ENCODE results near the gene MDFI. TPM values are rescaled to one million over a fixed set of nuclear protein-coding genes. Genes with fewer than 3 reads are reported as not detected.
A peak's percentile ranks its signal among the peaks of the same experiment; 100 is the strongest.

The MDFI gene
- total and polyA plus RNA-seq, 4 donors, result 0.13 to 22.3 (median 7.4) TPM

DNA sequence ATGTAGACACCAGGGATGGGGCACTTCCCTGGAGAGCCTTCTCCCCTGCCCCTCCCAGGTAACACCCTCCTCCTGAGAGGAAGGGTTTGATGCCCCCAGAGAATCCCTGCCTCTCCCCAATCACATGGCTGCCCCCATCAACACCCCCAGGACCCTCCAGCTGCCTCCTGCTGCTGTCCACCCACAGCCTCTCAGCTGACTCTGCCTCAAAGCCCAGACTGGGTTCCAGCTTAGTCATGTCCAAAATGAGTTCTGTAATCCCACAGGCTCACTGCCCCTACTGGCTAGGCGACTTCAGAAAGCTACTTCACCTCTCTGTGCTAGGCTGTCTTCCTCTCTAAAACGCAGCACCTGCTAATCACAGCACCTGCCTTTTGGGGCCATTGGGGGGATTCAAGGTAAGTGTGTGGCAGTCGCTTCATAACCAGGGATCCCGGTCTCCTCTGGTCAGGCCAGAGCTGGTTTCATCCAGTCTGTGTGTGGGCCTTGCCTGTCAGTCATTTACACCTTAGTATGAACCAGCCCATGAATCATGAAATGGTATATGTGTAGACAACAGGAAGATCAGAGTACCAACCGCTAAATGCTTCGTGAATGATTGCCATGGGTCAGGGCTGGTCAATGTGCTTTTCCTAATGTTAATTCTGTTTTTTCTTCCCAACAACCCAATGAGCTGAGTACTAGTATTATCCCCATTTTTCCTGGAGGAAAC is 56.7 kb downstream of the MDFI start:
- no peak for ATAC-seq (ENCODE audit: low FRiP score)
- H3K4me1 ChIP-seq (ENCODE audit: control insufficient read depth in 1 of 2, insufficient read depth in 2 of 2, low read length in 2 of 2), result no peaks in the 10 kb centered on the region
- H3K4me3 ChIP-seq (ENCODE audit: low read length in 2 of 2), result no peak overlapping the region

DNA sequence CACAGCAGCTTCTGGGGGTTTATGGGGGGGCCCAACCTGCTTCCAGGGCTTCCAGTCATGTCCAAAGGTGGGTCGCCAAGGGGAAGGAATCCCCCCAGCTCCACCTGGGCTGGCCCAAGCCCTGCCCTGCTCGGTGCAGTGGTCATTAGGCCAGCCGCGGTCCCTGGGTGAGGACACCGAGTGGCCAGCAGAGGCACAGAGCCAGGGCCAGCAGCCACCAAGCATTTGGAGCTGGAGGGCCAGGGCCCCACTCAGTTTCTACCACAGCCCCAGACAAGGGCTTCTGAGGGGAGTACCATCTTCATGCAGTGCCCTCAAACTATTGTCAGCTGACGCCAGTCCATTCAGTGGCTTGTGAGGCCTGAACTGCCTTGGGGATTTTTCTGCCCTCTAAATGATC is 57.6 kb downstream of the MDFI start:
- Histone ChIP-seq H3K27ac (ENCODE audit: low read depth in 1 of 2, low read length in 2 of 2) (no peak overlapping the region), H3K36me3 (ENCODE audit: control insufficient read depth in 1 of 2, insufficient read depth in 2 of 2, low read length in 1 of 2) (no peaks in the 10 kb centered on the region), H3K27me3 (ENCODE audit: control insufficient read depth in 1 of 2, insufficient read depth in 2 of 2, low read length in 1 of 2) (no peaks in the 10 kb centered on the region), H3K4me1 (ENCODE audit: control insufficient read depth in 1 of 2, insufficient read depth in 2 of 2, low read length in 2 of 2) (no peaks in the 10 kb centered on the region), H3K4me3 (ENCODE audit: low read length in 2 of 2) (no peak overlapping the region), H3K9me3 (ENCODE audit: control insufficient read depth, low read length) (no peaks in the 10 kb centered on the region)
- DNase-seq (no peak), ATAC-seq (ENCODE audit: low FRiP score) (no peak)
- intact Hi-C loops (cut with DNase I), result no loop called here
- WGBS, 2 donors, result 87% methylated on average over 6 of the region's 6 CpGs

More for the DNA sequence above, 56.7 kb downstream of the MDFI start:
- Histone ChIP-seq H3K27me3 (ENCODE audit: control insufficient read depth in 1 of 2, insufficient read depth in 2 of 2, low read length in 1 of 2) (no peaks in the 10 kb centered on the region), H3K36me3 (ENCODE audit: control insufficient read depth in 1 of 2, insufficient read depth in 2 of 2, low read length in 1 of 2) (peaks cover 0 to 2% of the 10 kb centered on the region in 2 donors), H3K9me3 (ENCODE audit: control insufficient read depth, low read length) (no peaks in the 10 kb centered on the region), H3K27ac (ENCODE audit: low read depth in 1 of 2, low read length in 2 of 2) (no peak overlapping the region)
- DNase-seq, result no peak
- WGBS, 2 donors, result 92 to 94% methylated on average over 6 of the region's 6 CpGs
- intact Hi-C loops (cut with DNase I), result no loop called here

DNA sequence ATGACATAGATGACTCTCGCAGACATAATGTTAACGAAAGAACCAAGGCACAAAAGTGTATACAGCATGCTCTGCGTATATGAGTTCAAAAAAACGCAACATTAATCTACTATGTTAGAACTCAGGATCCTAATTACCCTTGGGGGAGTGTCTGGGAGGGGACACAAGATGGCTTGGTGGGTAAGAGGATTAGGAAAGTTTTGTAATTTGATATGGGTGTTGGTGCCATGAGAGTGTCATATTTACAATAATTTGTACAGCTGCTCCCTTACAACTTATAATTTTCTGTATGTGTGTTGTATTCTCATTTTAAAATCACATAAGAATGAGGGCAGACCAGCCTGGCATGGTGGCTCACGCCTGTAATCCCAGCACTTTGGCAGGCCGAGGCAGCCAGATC is 58.5 kb downstream of the MDFI start:
- no peak for ATAC-seq (ENCODE audit: low FRiP score)
- 93 to 94% methylated on average over 6 of the region's 6 CpGs for WGBS, 2 donors
- intact Hi-C loops (cut with DNase I), result no loop called here
- Histone ChIP-seq H3K27ac (ENCODE audit: low read depth in 1 of 2, low read length in 2 of 2) (no peak overlapping the region), H3K9me3 (ENCODE audit: control insufficient read depth, low read length) (no peaks in the 10 kb centered on the region), H3K4me3 (ENCODE audit: low read length in 2 of 2) (no peak overlapping the region), H3K27me3 (ENCODE audit: control insufficient read depth in 1 of 2, insufficient read depth in 2 of 2, low read length in 1 of 2) (no peaks in the 10 kb centered on the region), H3K4me1 (ENCODE audit: control insufficient read depth in 1 of 2, insufficient read depth in 2 of 2, low read length in 2 of 2) (no peaks in the 10 kb centered on the region), H3K36me3 (ENCODE audit: control insufficient read depth in 1 of 2, insufficient read depth in 2 of 2, low read length in 1 of 2) (no peaks in the 10 kb centered on the region)
- DNase-seq, result no peak

DNA sequence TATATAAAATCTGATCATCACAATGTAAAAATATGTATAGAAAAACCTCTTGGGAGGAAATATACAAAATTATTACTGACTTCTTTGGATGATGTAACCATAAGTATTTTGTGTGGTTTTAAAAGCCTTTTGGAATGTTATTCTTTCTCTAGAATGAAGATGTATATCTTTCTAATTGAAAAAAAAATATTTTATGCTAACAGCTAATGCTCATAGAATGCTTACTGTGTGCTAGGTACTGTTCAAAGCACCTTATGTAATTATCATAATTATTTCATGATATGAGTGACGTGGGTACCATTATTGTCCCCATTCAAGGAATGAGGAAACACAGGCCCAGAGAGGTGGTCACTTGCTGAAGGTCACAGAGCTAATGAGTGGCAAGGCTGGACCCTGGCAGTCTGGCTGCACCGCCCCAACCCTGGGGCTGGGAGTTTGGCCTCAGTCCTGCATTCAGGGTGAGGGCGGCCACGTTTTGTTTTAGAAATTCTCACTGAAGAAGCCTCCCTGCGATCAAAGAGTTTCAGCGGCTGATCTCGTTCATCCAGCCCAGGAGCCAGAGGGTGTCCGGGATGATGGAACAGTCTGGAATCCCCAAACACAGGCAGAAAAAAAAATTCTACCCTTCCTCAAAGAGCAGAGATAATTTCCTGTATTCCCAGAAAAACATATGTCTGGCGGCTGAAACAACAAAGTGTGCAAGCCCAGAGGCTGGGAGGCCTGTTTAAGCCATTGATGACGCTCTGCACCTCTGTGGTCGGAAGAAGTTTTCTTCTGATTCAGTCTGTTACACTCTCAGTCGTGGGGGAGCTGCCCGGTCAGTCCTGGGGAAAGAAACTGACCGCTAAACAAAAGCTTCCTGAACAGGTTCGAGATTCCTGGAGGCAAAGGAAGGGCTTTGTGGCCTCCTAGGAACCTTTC is 59.9 kb downstream of the MDFI start:
- Histone ChIP-seq H3K27me3 (ENCODE audit: control insufficient read depth in 1 of 2, insufficient read depth in 2 of 2, low read length in 1 of 2) (no peaks in the 10 kb centered on the region), H3K27ac (ENCODE audit: low read depth in 1 of 2, low read length in 2 of 2) (no peak overlapping the region), H3K36me3 (ENCODE audit: control insufficient read depth in 1 of 2, insufficient read depth in 2 of 2, low read length in 1 of 2) (no peaks in the 10 kb centered on the region), H3K9me3 (ENCODE audit: control insufficient read depth, low read length) (no peaks in the 10 kb centered on the region), H3K4me3 (ENCODE audit: low read length in 2 of 2) (no peak overlapping the region), H3K4me1 (ENCODE audit: control insufficient read depth in 1 of 2, insufficient read depth in 2 of 2, low read length in 2 of 2) (no peaks in the 10 kb centered on the region)
- 79 to 80% methylated on average over 15 of the region's 15 CpGs for WGBS, 2 donors
- no peak for DNase-seq
- no peak for ATAC-seq (ENCODE audit: low FRiP score)
- intact Hi-C loops (cut with DNase I), result no loop called here

DNA sequence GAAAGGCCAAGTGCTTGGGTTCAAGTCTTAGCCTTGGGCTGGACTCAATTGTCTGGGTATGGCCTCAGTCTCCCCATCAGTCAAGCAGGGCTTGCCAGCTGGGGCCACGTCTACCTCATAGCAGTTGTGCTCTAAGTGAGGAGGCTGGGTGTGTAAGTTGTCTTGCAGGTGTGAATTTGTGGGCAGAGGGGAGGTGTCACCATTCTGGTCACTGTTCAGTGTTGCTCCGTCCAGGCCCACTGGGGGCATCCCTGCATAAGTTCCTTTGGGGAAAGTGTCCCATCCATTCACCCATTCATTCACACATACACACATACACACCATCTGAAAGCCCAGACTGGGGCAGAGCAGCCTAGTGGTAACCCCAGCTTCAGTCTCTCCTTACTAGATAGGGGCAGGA is 60.8 kb downstream of the MDFI start:
- Histone ChIP-seq H3K9me3 (ENCODE audit: control insufficient read depth, low read length) (no peaks in the 10 kb centered on the region), H3K27me3 (ENCODE audit: control insufficient read depth in 1 of 2, insufficient read depth in 2 of 2, low read length in 1 of 2) (no peaks in the 10 kb centered on the region), H3K27ac (ENCODE audit: low read depth in 1 of 2, low read length in 2 of 2) (no peak overlapping the region), H3K4me1 (ENCODE audit: control insufficient read depth in 1 of 2, insufficient read depth in 2 of 2, low read length in 2 of 2) (no peaks in the 10 kb centered on the region), H3K36me3 (ENCODE audit: control insufficient read depth in 1 of 2, insufficient read depth in 2 of 2, low read length in 1 of 2) (no peaks in the 10 kb centered on the region), H3K4me3 (ENCODE audit: low read length in 2 of 2) (no peak overlapping the region)
- no peak for ATAC-seq (ENCODE audit: low FRiP score)
- DNase-seq, result no peak
- WGBS, 2 donors, result 74 to 78% methylated on average over 2 of the region's 2 CpGs
- intact Hi-C loops (cut with DNase I), result no loop called here

DNA sequence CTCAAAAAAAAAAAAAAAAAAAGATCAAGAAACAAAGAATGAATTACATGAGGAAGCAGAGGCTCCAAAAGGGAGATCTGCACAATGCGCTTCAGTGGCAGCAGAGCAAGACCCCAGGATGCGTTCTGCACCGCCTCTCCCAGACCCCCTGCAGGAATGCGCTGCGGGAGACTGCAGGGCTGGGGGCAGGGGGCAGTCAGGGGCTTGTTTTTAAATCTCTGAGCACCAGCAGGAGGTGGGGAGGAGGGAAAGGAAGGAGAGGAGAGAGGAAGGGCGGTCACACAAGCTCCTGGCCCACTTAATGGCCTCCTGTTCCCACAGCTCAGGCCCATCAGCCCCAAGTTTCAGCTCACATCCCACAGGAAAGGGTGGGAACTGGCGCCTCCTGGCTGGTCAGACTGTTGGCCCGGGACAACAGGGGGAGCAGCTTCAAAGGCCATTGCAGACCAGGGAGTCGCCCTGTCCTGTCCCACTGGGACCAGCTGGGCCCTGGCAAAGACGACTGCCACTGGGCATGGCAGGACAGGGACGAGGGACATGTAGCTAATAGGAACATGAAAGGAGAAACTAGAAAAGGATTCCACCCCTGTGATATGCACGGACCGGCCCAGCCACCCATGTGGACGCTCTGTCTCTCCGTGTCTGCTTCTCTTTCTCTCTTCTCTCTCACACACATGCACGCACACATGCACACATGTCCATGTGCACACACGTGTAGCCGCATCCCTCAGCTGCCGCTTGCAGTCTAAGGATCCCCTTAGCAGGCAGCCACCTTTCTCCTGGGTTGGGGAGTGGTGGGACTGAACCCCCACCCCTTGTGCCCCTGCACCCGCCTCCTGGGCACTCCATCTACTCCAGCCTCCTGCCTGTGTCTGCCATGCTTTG is 62.4 kb downstream of the MDFI start:
- ATAC-seq (ENCODE audit: low FRiP score), result peak; percentile 4
- WGBS, 2 donors, result 88 to 90% methylated on average over 20 of the region's 20 CpGs
- Histone ChIP-seq H3K4me1 (ENCODE audit: control insufficient read depth in 1 of 2, insufficient read depth in 2 of 2, low read length in 2 of 2) (no peaks in the 10 kb centered on the region), H3K9me3 (ENCODE audit: control insufficient read depth, low read length) (no peaks in the 10 kb centered on the region), H3K4me3 (ENCODE audit: low read length in 2 of 2) (no peak overlapping the region), H3K36me3 (ENCODE audit: control insufficient read depth in 1 of 2, insufficient read depth in 2 of 2, low read length in 1 of 2) (no peaks in the 10 kb centered on the region), H3K27ac (ENCODE audit: low read depth in 1 of 2, low read length in 2 of 2) (no peak overlapping the region), H3K27me3 (ENCODE audit: control insufficient read depth in 1 of 2, insufficient read depth in 2 of 2, low read length in 1 of 2) (no peaks in the 10 kb centered on the region)
- DNase-seq, result no peak
- intact Hi-C loops (cut with DNase I), result no loop called here

DNA sequence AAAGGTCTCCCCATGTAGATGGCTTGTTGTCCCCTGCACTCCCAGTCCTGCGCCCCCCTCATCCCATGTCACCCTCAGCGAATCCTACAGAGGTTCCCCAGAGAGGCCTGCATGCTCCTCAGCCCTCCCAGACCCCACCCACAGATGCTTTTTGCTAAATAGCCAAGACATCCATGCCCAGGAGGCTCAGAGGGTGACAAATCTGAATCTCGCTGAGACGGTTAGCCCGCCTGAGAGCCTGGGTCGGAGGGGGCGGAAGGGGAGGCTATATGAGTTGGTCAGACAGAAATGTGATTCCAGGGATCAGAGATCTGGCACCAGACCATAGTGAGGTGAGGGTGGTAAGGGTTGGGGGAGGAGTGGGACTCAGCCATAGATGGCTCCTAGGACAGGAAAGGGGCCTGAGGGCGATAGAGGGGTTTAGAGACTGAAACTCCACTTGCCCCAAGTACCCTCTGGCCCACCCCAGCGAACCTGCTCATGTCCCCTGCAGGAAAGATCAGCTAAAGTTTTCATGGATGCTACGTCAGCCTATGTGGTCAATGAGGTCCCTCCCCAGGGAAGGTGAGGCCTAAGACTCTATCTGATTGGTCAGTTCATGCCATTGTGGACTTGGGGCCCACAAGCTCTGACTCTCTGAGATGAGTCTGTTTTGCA is 63.9 kb downstream of the MDFI start:
- ATAC-seq (ENCODE audit: low FRiP score), result no peak
- DNase-seq, result no peak
- no peak overlapping the region for H3K27ac ChIP-seq (ENCODE audit: low read depth in 1 of 2, low read length in 2 of 2)
- no peaks in the 10 kb centered on the region for H3K27me3 ChIP-seq (ENCODE audit: control insufficient read depth in 1 of 2, insufficient read depth in 2 of 2, low read length in 1 of 2)
- peaks cover 0 to 5% of the 10 kb centered on the region in 2 donors for H3K4me1 ChIP-seq (ENCODE audit: control insufficient read depth in 1 of 2, insufficient read depth in 2 of 2, low read length in 2 of 2)
- 95 to 99% methylated on average over 10 of the region's 10 CpGs for WGBS, 2 donors
- intact Hi-C loops (cut with DNase I), result no loop called here
- no peaks in the 10 kb centered on the region for H3K9me3 ChIP-seq (ENCODE audit: control insufficient read depth, low read length)
- H3K4me3 ChIP-seq (ENCODE audit: low read length in 2 of 2), result no peak overlapping the region
- H3K36me3 ChIP-seq (ENCODE audit: control insufficient read depth in 1 of 2, insufficient read depth in 2 of 2, low read length in 1 of 2), result no peaks in the 10 kb centered on the region
